Upper lobe of left lung (tissue), 6 donors: Measurements from ENCODE around the gene OR8I2. TPM values are rescaled to one million over a fixed set of nuclear protein-coding genes. Genes with fewer than 3 reads are reported as not detected.
"Not testable (repeated sequence)": the region's sequence is repeated elsewhere in the genome, so short reads cannot be mapped to it uniquely, and the experiment has no call there.

Experiments
- ATAC-seq, 2 donors: fragments of 200-7000 bp; cut with Tn5 transposase; one replicate each; pipeline ENCODE4 v1.9.1; 2022; ENCODE audit warnings: mild to moderate bottlenecking in 2 of 2, moderate library complexity in 2 of 2; ENCODE audit not compliant: low FRiP score in 2 of 2
- DNase-seq, 2 donors: peaks; one replicate each; pipeline ENCODE4 v3.0.0-alpha.2; 2019 to 2020
- H3K27ac ChIP-seq, 4 donors: fragments of 200-600 bp; sonication (generic); one replicate each; pipeline ENCODE4 v1.5.1; 2016 to 2019
- H3K27me3 ChIP-seq, 4 donors: fragments of 200-600 bp; sonication (generic); one replicate each; pipeline ENCODE4 v1.5.1; 2017 to 2019
- H3K36me3 ChIP-seq, 4 donors: fragments of 200-600 bp; sonication (generic); one replicate each; pipeline ENCODE4 v1.5.1; 2016 to 2019
- H3K4me1 ChIP-seq, 4 donors: fragments of 200-600 bp; sonication (generic); one replicate each; pipeline ENCODE4 v1.5.1; 2018 to 2019
- H3K4me3 ChIP-seq, 4 donors: fragments of 200-600 bp; sonication (generic); one replicate each; pipeline ENCODE4 v1.5.1; 2017 to 2019; ENCODE audit warnings: mild to moderate bottlenecking in 2 of 4, moderate library complexity in 1 of 4
- H3K9me3 ChIP-seq, 4 donors: fragments of 200-600 bp; sonication (generic); one replicate each; pipeline ENCODE4 v1.5.1; 2018 to 2019
- CTCF ChIP-seq, 6 experiments: fragments of 450-650 bp in 4 of 6; fragments of 200-600 bp in 2 of 6; sonication (generic) in 2 of 6; IDR thresholded peaks; one replicate each; pipeline ENCODE4 v1.5.1; 2016 to 2019; ENCODE audit warnings: antibody characterized with exemption in 6 of 6
- EP300 ChIP-seq, 4 donors: sonication (generic); formaldehyde crosslinking; IDR thresholded peaks; one replicate each; pipeline ENCODE4 v1.5.1; 2017; ENCODE audit warnings: antibody characterized with exemption in 4 of 4, control low read depth in 2 of 4
- POLR2A ChIP-seq, 4 donors: fragments of 450-650 bp; IDR thresholded peaks; one replicate each; pipeline ENCODE4 v1.5.1; 2016 to 2017; ENCODE audit warnings: antibody characterized with exemption in 4 of 4, mild to moderate bottlenecking in 2 of 4
- POLR2AphosphoS5 ChIP-seq, 2 donors: sonication (generic); formaldehyde crosslinking; IDR thresholded peaks; one replicate each; pipeline ENCODE4 v1.5.1; 2017; ENCODE audit warnings: antibody characterized with exemption in 2 of 2
- WGBS, 2 donors: methylation state at CpG; one replicate each; pipeline ENCODE4 v1.1.5; 2017 to 2018; 5-methylcytosine and 5-hydroxymethylcytosine counted together
- total RNA-seq, 6 donors: library from RNA; depleted of rRNA in 4 of 6; stranded (reverse); fragments of >200 nt in 4 of 6; gene quantifications; one replicate each; pipeline versions ENCODE4 v1.1.0 to v1.2.1, GENCODE V29; 2016 to 2021
- donor health status: DM: no; HTN: no; CAD: no; lungs with moderate emphysema.
- donor health status: DM: no; HTN: yes; CAD: no; lungs with severe emphysema.

The OR8I2 gene
- not detected for total RNA-seq

- TF ChIP-seq POLR2A (IDR thresholded peaks at IDR 0.05) (no peak), POLR2AphosphoS5 (IDR thresholded peaks at IDR 0.05) (no peak), CTCF (IDR thresholded peaks at IDR 0.05) (no peak), EP300 (IDR thresholded peaks at IDR 0.05) (no peak)
- DNase-seq: no peak
- Histone ChIP-seq H3K4me1 (no peaks in the 10 kb centered on the region), H3K4me3 (no peak within 1 kb of the TSS), H3K9me3 (no peaks in the 10 kb centered on the region), H3K36me3 (no peaks in the 10 kb centered on the region), H3K27ac (no peak within 1 kb of the TSS), H3K27me3 (no peaks in the 10 kb centered on the region)
- ATAC-seq: no peak
- WGBS, 2 donors: 59 to 67% methylated on average over 3 of the region's 3 CpGs
These were observed at the start of gene OR8I2 for GRCh38 chr11:56093008-56093407. TSS of gene OR8I2 (plus strand) at chr11:56093308. CDS start at chr11:56093308, 0 bp downstream.

GRCh38 chr11:56045538-56045937 lies 47.6 kb upstream of the OR8I2 start:
- Histone ChIP-seq H3K9me3 (peaks cover 0 to 3% (median 0%) of the 10 kb centered on the region in 4 donors), H3K4me3 (no peak overlapping the region), H3K27me3 (no peaks in the 10 kb centered on the region), H3K27ac (no peak overlapping the region), H3K4me1 (no peaks in the 10 kb centered on the region), H3K36me3 (no peaks in the 10 kb centered on the region)
- WGBS, 2 donors: 52 to 63% methylated on average over 1 of the region's 1 CpG
- DNase-seq (no peak), ATAC-seq (no peak)
- TF ChIP-seq EP300 (IDR thresholded peaks at IDR 0.05): no peak
- no peak for TF ChIP-seq POLR2AphosphoS5 (IDR thresholded peaks at IDR 0.05)
- TF ChIP-seq POLR2A (IDR thresholded peaks at IDR 0.05): no peak
- no peak for TF ChIP-seq CTCF (IDR thresholded peaks at IDR 0.05)

- no peak overlapping the region for H3K27ac ChIP-seq
- DNase-seq (no peak), ATAC-seq (no peak)
- no peaks in the 10 kb centered on the region for H3K27me3 ChIP-seq
- no peaks in the 10 kb centered on the region for H3K4me1 ChIP-seq
- no peaks in the 10 kb centered on the region for H3K36me3 ChIP-seq
- 69 to 72% methylated on average over 4 of the region's 4 CpGs for WGBS, 2 donors
- H3K4me3 ChIP-seq: no peak overlapping the region
- TF ChIP-seq POLR2AphosphoS5 (IDR thresholded peaks at IDR 0.05) (no peak), EP300 (IDR thresholded peaks at IDR 0.05) (no peak)
- H3K9me3 ChIP-seq: no peaks in the 10 kb centered on the region
These were observed 44.6 kb upstream of the OR8I2 start for GRCh38 chr11:56048480-56048879.

GRCh38 chr11:56049487-56049886 lies 43.6 kb upstream of the OR8I2 start:
- Histone ChIP-seq H3K4me1 (no peaks in the 10 kb centered on the region), H3K4me3 (no peak overlapping the region), H3K27me3 (no peaks in the 10 kb centered on the region), H3K9me3 (no peaks in the 10 kb centered on the region), H3K36me3 (no peaks in the 10 kb centered on the region), H3K27ac (no peak overlapping the region)
- 78 to 81% methylated on average over 2 of the region's 2 CpGs for WGBS, 2 donors
- no peak for DNase-seq
- no peak for ATAC-seq
- TF ChIP-seq EP300 (IDR thresholded peaks at IDR 0.05): no peak
- no peak for TF ChIP-seq POLR2A (IDR thresholded peaks at IDR 0.05)
- TF ChIP-seq POLR2AphosphoS5 (IDR thresholded peaks at IDR 0.05): no peak
- no peak for TF ChIP-seq CTCF (IDR thresholded peaks at IDR 0.05)

GRCh38 chr11:56056366-56056765 lies 36.7 kb upstream of the OR8I2 start:
- not testable (repeated sequence) for H3K27me3 ChIP-seq, H3K36me3 ChIP-seq, H3K27ac ChIP-seq, H3K4me1 ChIP-seq, H3K4me3 ChIP-seq, DNase-seq, ATAC-seq, H3K9me3 ChIP-seq
- 32 to 36% methylated on average over 4 of the region's 4 CpGs for WGBS, 2 donors

- H3K36me3 ChIP-seq, H3K27me3 ChIP-seq, H3K9me3 ChIP-seq, H3K4me1 ChIP-seq, DNase-seq, ATAC-seq, H3K4me3 ChIP-seq, H3K27ac ChIP-seq: not testable (repeated sequence)
- WGBS, 2 donors: 29 to 46% methylated on average over 7 of the region's 7 CpGs
These were observed 35.4 kb upstream of the OR8I2 start for GRCh38 chr11:56057661-56058237.

- H3K27me3 ChIP-seq, H3K36me3 ChIP-seq, H3K9me3 ChIP-seq, DNase-seq, H3K27ac ChIP-seq, ATAC-seq, H3K4me3 ChIP-seq, H3K4me1 ChIP-seq: not testable (repeated sequence)
- WGBS, 2 donors: 72 to 86% methylated on average over 7 of the region's 7 CpGs
These were observed 34.8 kb upstream of the OR8I2 start for GRCh38 chr11:56058260-56058780.
